CD4-positive, alpha-beta T cell (primary cell): ENCODE measurements around the gene RHNO1. TPM values are rescaled to one million over a fixed set of nuclear protein-coding genes. Genes with fewer than 3 reads are reported as not detected.

Experiments used
- ATAC-seq: fragments of 200-7000 bp; cut with Tn5 transposase; one replicate; pipeline ENCODE4 v1.10.0; 2022; ENCODE audit warnings: mild to moderate bottlenecking; ENCODE audit not compliant: poor library complexity
- CTCF ChIA-PET: fragments of 350-600 bp; sonication (Branson Sonifier 250); formaldehyde crosslinking; loops from one replicate; lab custom pipeline; 2021; ENCODE audit warnings: antibody characterized with exemption, inconsistent platforms; lab: Charles Lee
- POLR2A ChIA-PET: fragments of 350-600 bp; sonication (Branson Sonifier 250); formaldehyde crosslinking; loops from one replicate; lab custom pipeline; 2021; ENCODE audit warnings: antibody characterized with exemption, inconsistent platforms; lab: Charles Lee
- DNase-seq, 14 experiments: peaks; one replicate each; pipeline ENCODE4 v3.0.0-alpha.2; 2013 to 2020; ENCODE audit warnings: mixed read lengths in 2 of 14
- H3K27ac ChIP-seq, 2 donors: one replicate each; pipeline versions ENCODE4 v1.5.1 to v1.7.0; 2013; ENCODE audit warnings: low read length in 2 of 2, low read depth in 1 of 2, mild to moderate bottlenecking in 1 of 2
- H3K27me3 ChIP-seq, 2 experiments: 1 replicate in 1 of 2; 2 replicates in 1 of 2; pipeline versions ENCODE4 v1.6.1 to v1.7.0; 2013; ENCODE audit warnings: low read length in 2 of 2, control low read depth in 1 of 2, mild to moderate bottlenecking in 1 of 2, moderate library complexity in 1 of 2; ENCODE audit not compliant: insufficient read depth in 2 of 2, control insufficient read depth in 1 of 2
- H3K36me3 ChIP-seq: one replicate; pipeline ENCODE4 v1.6.1; 2013; ENCODE audit warnings: low read length, control low read depth; ENCODE audit not compliant: insufficient read depth
- H3K4me1 ChIP-seq: one replicate; pipeline ENCODE4 v1.6.1; 2013; ENCODE audit warnings: low read length, control low read depth; ENCODE audit not compliant: insufficient read depth
- H3K4me3 ChIP-seq: one replicate; pipeline ENCODE4 v1.5.1; 2013; ENCODE audit warnings: mild to moderate bottlenecking, low read length, moderate library complexity
- H3K9me3 ChIP-seq, 2 experiments: 1 replicate in 1 of 2; 2 replicates in 1 of 2; pipeline versions ENCODE4 v1.6.1 to v1.7.0; 2013; ENCODE audit warnings: low read length in 2 of 2, mild to moderate bottlenecking in 2 of 2, control low read depth in 1 of 2, moderate library complexity in 1 of 2; ENCODE audit not compliant: control insufficient read depth in 1 of 2, insufficient read depth in 1 of 2
- H3K27ac Mint-ChIP-seq: one replicate; pipeline ENCODE4 v1.8.0; 2020; ENCODE audit warnings: mixed read lengths
- H3K27me3 Mint-ChIP-seq: one replicate; pipeline ENCODE4 v1.8.0; 2021; ENCODE audit warnings: mixed read lengths
- H3K36me3 Mint-ChIP-seq: one replicate; pipeline ENCODE4 v1.8.0; 2021; ENCODE audit warnings: low read depth, mixed read lengths
- H3K4me1 Mint-ChIP-seq: one replicate; pipeline ENCODE4 v1.8.0; 2021; ENCODE audit warnings: low read depth, mixed read lengths
- H3K4me3 Mint-ChIP-seq: one replicate; pipeline ENCODE4 v1.8.0; 2020; ENCODE audit warnings: mild to moderate bottlenecking, mixed read lengths
- H3K9me3 Mint-ChIP-seq: one replicate; pipeline ENCODE4 v1.8.0; 2020; ENCODE audit warnings: mixed read lengths
- CTCF ChIP-seq: fragments of 200-600 bp; IDR thresholded peaks from one replicate; pipeline ENCODE4 v1.8.0; 2022; ENCODE audit warnings: antibody characterized with exemption, mild to moderate bottlenecking
- intact Hi-C, 2 experiments: fragments of 100-400 bp; cut with DNase I in 1 of 2; cut with micrococcal nuclease in 1 of 2; formaldehyde crosslinking; loops; one replicate each; pipeline versions ENCODE4 v1.15.1 to v1.9.0; 2023 to 2025; cut with DNase I, micrococcal nuclease
- polyA plus RNA-seq, 2 donors: library from polyadenylated mRNA; unstranded; fragments of 120-200 nt; gene quantifications; one replicate each; pipeline ENCODE4 v1.2.1, GENCODE V29; 2013
- total RNA-seq, 174 experiments: library from RNA in 2 of 174; stranded (reverse) in 2 of 174; gene quantifications; one replicate each; pipeline ENCODE4 v1.2.3 and lab custom pipeline; 2021 to 2026

The RHNO1 gene
- 10 to 100 TPM; 26.5 to 31.3 TPM for total RNA-seq
- 24.5 TPM for polyA plus RNA-seq (2013, experiment 1 of 2)
- 27.6 TPM for polyA plus RNA-seq (2013, experiment 2 of 2)
- 10.4 to 66.5 (median 30.5) reads per million in 172 experiments for total RNA-seq (lab: John Stamatoyannopoulos, UW)

GRCh38 chr12:2877047-2877952, at the start of gene RHNO1, which contains the start of gene FOXM1:
Gene RHNO1, plus strand, starts transcription at chr12:2877223. Its CDS starts 8,144 bp downstream, at chr12:2885367.
Gene FOXM1, minus strand, starts transcription at chr12:2877174. Its CDS starts 2,696 bp downstream, at chr12:2874478.
- H3K27ac Mint-ChIP-seq, result peak within 1 kb of the TSS; percentile 99
- peak; percentile 80 for ATAC-seq
- peak within 1 kb of the TSS; percentile 97 for H3K4me3 Mint-ChIP-seq
- H3K36me3 Mint-ChIP-seq, result peaks cover 25% of the 10 kb centered on the region
- H3K4me1 Mint-ChIP-seq, result peaks cover 30% of the 10 kb centered on the region
- peak within 1 kb of the TSS; percentile 81 to 86 for H3K27ac ChIP-seq
- H3K36me3 ChIP-seq, result peaks cover 5% of the 10 kb centered on the region
- no peaks in the 10 kb centered on the region for H3K27me3 Mint-ChIP-seq
- no peaks in the 10 kb centered on the region for H3K27me3 ChIP-seq
- H3K9me3 Mint-ChIP-seq, result no peaks in the 10 kb centered on the region
- ChIA-PET POLR2A (interaction anchor here (0.8 to 5.0 kb wide), 9 partner anchors 11 to 1772 kb away, joined by 3 to 77 read pairs (median 4); partner anchors contain the start of genes AKAP3, FKBP4, NDUFA9 and TULP3), CTCF (interaction anchor here (0.8 kb wide), 1 partner anchor 13 kb away, joined by 3 read pairs; the partner anchor contains the start of gene TULP3)
- intact Hi-C loops, result loop anchor here in 1 of 2 experiments (1.0 to 5.0 kb wide), 4 partner anchors 13 to 200 kb away; partner anchors contain the start of genes FKBP4, ITFG2, TSPAN9 and TULP3
- H3K4me1 ChIP-seq, result peaks cover 39% of the 10 kb centered on the region
- peak; percentile 75 to 92 (median 84) for DNase-seq
- H3K4me3 ChIP-seq, result peak within 1 kb of the TSS; percentile 80
- no peaks in the 10 kb centered on the region for H3K9me3 ChIP-seq
- no peak for TF ChIP-seq CTCF

- ChIA-PET POLR2A (no interaction called here), CTCF (no interaction called here)
- H3K4me1 ChIP-seq, result no peaks in the 10 kb centered on the region
- no peaks in the 10 kb centered on the region for H3K27me3 Mint-ChIP-seq
- H3K36me3 ChIP-seq, result peaks cover 43% of the 10 kb centered on the region
- no peak overlapping the region for H3K27ac ChIP-seq
- H3K27ac Mint-ChIP-seq, result no peak overlapping the region
- H3K4me1 Mint-ChIP-seq, result no peaks in the 10 kb centered on the region
- no peak for ATAC-seq
- H3K9me3 ChIP-seq, result no peaks in the 10 kb centered on the region
- no peaks in the 10 kb centered on the region for H3K27me3 ChIP-seq
- H3K9me3 Mint-ChIP-seq, result no peaks in the 10 kb centered on the region
- TF ChIP-seq CTCF, result no peak
- H3K4me3 Mint-ChIP-seq, result no peak overlapping the region
- peaks cover 71% of the 10 kb centered on the region for H3K36me3 Mint-ChIP-seq
- no peak for DNase-seq
- H3K4me3 ChIP-seq, result no peak overlapping the region
- intact Hi-C loops, result no loop called here
These were observed 47.7 kb upstream of the RHNO1 start for GRCh38 chr12:2829275-2829674.

GRCh38 chr12:2832550-2833127, 44.4 kb upstream of the RHNO1 start:
- H3K9me3 Mint-ChIP-seq, result no peaks in the 10 kb centered on the region
- no peaks in the 10 kb centered on the region for H3K27me3 Mint-ChIP-seq
- intact Hi-C loops, result no loop called here
- DNase-seq (no peak), ATAC-seq (no peak)
- peaks cover 49% of the 10 kb centered on the region for H3K36me3 Mint-ChIP-seq
- CTCF ChIA-PET, result no interaction called here
- no peaks in the 10 kb centered on the region for H3K4me1 ChIP-seq
- no peak overlapping the region for H3K27ac ChIP-seq
- no peaks in the 10 kb centered on the region for H3K27me3 ChIP-seq
- H3K4me3 Mint-ChIP-seq, result no peak overlapping the region
- H3K4me1 Mint-ChIP-seq, result peaks cover 12% of the 10 kb centered on the region
- no peak overlapping the region for H3K4me3 ChIP-seq
- TF ChIP-seq CTCF, result no peak
- H3K9me3 ChIP-seq, result no peaks in the 10 kb centered on the region
- H3K27ac Mint-ChIP-seq, result peak overlapping the region; percentile 15
- POLR2A ChIA-PET, result interaction anchor here (0.5 kb wide), 1 partner anchor 11 kb away, joined by 5 read pairs; no protein-coding TSS in a partner anchor
- peaks cover 15% of the 10 kb centered on the region for H3K36me3 ChIP-seq
